Erythroblast (primary cell): ENCODE data around the gene CPSF3.

Source experiments
- DNase-seq, 2 experiments: peaks; one replicate each; lab custom pipeline; 2025; lab: John Stamatoyannopoulos, UW
- GATA1 ChIP-seq: IDR thresholded peaks from 2 replicates; pipeline ENCODE4 v1.6.1; 2011; ENCODE audit warnings: low read depth, mild to moderate bottlenecking, control low read depth, low read length, moderate library complexity
- POLR2A ChIP-seq: IDR thresholded peaks from 2 replicates; pipeline ENCODE4 v1.6.1; 2011; ENCODE audit warnings: mild to moderate bottlenecking, low read length

The CPSF3 gene

GRCh38 chr2:9401646-9402371 is 21.6 kb upstream of the CPSF3 start:
- TF ChIP-seq POLR2A (no peak), GATA1 (no peak)
- DNase-seq: no peak

GRCh38 chr2:9403924-9404323 is 19.5 kb upstream of the CPSF3 start:
- DNase-seq: no peak
- TF ChIP-seq GATA1: no peak
- no peak for TF ChIP-seq POLR2A

DNA sequence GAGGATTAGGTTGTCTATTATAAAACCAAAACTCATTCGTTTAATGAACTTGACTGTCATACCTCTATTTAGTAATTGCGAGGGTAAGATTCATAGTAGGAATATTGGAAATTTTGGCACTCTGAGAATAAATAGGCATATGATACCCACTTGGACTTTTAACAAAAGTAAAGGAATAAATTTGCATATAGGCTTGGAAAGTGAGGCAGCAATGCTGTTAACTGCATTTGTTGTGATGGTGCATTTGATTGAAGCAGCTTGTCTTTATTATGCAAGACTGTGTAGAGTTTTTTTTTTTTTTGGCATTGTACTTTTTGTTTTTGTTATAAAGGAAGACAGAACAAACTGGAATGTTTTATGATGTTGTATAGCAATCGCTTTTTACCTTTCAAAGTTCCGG is 19.0 kb upstream of the CPSF3 start:
- TF ChIP-seq POLR2A (no peak), GATA1 (no peak)
- no peak for DNase-seq

DNA sequence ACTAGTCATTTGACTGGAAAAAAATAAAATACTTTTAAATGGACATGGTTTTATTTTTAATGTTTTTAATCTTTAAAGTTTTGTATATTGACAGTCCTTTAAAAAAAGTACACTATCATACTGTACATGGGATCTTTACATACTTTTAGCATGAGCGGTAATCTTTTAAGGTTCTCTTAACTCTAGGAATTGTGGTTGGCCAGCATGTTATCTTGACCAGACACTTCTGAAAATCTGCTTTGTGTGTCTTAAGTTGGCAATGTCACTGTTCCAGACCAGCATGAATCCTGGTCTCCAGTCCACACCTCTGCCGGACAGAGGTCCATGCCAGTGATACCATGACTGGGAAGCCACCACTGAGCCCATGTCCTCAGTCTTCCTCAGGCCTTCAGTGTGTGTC is 17.8 kb upstream of the CPSF3 start:
- TF ChIP-seq POLR2A: no peak
- no peak for TF ChIP-seq GATA1

DNA sequence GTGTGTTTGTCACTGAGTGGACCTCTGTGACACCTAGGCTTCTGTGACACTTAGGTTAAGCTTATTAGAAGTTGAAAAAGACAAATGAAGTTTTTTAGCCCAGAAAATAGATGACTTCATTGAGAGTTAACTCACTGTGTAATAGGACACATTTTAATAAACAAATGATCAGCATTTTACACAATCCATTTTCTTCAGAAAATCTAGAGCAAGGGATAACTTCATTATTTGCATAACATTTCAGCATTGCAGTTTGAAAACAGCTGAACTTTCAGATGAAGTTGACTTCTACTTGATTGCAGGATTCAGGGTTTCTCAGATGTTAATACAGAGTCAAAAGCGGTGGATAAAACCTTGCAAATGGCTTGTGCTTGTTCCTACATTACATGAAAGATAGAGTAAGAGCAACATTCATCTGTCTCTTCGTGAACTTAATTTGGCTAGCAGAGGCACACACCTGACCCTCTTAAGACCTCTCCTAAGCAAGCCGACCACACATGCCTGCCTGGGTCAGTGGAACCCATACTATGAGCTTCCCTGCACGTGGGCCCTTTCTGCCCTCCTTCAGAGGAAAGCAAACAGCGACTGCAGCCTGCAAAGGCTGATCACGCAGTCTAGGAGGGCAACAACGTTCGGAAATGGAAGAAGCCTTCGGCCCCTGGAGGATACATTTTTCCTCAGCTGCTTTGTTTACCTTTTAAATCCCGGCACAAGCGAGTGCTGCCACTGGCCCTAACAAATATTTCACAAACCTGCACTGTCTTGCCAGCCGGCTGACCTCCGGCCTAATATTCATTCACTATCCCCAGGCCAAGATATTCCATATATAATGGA is 16.7 kb upstream of the CPSF3 start:
- TF ChIP-seq POLR2A (no peak), GATA1 (no peak)
- DNase-seq: no peak

More for the DNA sequence above, 17.8 kb upstream of the CPSF3 start:
- DNase-seq: no peak

- no peak for DNase-seq
- TF ChIP-seq POLR2A (no peak), GATA1 (no peak)
These were observed 16.1 kb upstream of the CPSF3 start for GRCh38 chr2:9407363-9407811.

DNA sequence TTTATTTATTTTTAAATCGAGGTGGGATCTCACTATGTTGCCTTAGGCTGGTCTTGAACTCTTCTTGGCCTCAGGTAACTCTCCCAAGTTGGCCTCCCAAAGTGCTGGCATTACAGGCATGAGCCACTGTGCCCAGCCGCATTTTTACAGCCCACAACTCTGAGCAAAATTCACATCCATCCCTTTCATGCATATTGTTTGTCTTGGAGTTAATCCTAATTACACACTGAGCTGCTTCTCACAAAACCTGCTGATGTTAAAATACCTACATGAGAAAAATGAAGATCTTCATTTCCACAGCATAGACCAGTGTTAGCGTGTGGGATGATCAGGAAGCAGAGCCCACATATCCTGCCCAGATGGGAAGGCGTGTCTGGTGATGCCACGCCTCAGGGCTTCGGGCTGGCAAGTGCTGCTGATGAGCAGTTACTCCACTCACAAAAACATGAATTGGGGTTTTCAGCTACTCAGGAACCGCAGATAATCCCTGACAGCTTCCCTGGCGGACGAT is 14.8 kb upstream of the CPSF3 start:
- DNase-seq: no peak
- TF ChIP-seq GATA1 (no peak), POLR2A (no peak)

DNA sequence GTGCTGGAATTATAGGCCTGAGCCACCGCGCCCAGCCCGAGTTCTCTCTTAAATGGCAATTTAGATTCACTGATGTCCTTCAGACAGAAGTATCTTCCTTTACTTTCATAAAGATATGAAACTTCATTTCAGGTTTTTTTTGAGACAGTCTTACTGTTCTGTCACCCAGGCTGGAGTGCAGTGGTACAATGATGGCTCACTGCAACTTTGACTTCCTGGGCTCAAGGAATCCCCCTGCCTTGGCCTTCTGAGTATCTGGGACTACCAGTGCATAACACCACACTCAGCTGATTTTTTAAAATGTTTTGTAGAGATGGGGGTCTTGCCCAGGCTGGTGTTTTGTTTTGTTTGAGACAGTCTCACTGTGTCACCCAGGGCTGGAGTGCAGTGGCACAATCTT is 13.3 kb upstream of the CPSF3 start:
- DNase-seq: no peak
- TF ChIP-seq GATA1: no peak
- no peak for TF ChIP-seq POLR2A

- TF ChIP-seq POLR2A: no peak
- no peak for TF ChIP-seq GATA1
- no peak for DNase-seq
These were observed 10.7 kb upstream of the CPSF3 start for GRCh38 chr2:9412781-9413180.

GRCh38 chr2:9415516-9416169 is 7.8 kb upstream of the CPSF3 start:
- DNase-seq: no peak
- TF ChIP-seq POLR2A (no peak), GATA1 (no peak)

DNA sequence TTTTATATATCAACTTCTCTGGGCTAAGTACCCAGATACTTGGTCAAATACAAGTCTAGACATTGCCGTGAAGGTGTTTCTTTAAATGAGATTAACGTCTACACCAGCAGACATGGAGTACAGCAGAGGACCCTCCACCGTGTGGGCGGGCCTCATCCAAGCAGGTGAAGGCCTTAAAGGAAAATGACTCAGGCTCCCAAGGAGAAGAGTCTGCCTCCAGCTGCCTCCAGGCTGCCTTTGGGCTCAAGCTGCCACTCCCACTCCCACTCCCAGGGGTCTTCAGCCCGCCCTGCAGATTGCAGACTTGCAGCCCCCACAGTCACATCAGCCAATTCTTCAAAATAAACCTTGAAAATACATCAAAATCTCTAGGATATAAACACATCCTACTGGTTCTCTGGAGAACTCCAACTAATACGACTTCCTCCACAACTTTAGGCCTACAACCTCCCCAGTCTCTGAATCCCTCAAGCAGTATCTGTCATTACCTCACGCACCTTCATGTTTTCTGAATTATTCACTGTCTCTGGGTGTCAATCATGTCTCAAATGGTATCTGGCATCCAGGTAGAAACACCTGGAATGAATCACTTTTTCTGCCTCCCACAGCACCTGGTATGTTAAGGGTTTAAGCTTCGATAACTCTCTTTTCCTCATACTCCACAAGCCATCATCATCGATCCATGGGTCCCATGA is 7.0 kb upstream of the CPSF3 start:
- DNase-seq: no peak

DNA sequence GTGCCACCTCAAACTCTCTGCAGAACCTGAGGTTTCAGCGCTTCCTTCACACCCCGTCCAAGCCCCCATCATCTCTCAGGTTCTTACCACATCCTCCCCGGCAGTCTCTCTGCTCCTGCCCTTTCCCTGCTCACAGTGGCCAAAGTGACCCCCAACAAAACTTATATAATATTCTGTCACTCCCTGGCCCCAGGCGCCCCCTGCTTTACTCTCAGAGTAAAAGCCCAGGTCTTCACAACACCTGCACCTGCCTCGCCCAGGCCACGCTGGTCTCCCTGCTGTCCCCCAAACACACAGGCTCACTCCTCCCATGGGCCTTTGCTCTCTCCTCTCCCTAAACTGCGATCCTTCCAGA is 6.5 kb upstream of the CPSF3 start:
- DNase-seq: no peak
- TF ChIP-seq GATA1 (no peak), POLR2A (no peak)

More for the DNA sequence above, 7.0 kb upstream of the CPSF3 start:
- no peak for TF ChIP-seq GATA1
- TF ChIP-seq POLR2A: no peak

GRCh38 chr2:9417725-9418124 is 5.7 kb upstream of the CPSF3 start:
- TF ChIP-seq GATA1: no peak
- no peak for TF ChIP-seq POLR2A
- no peak for DNase-seq

- DNase-seq: no peak
- no peak for TF ChIP-seq GATA1
- no peak for TF ChIP-seq POLR2A
These were observed 4.7 kb upstream of the CPSF3 start for GRCh38 chr2:9418746-9419145.
